Mesenchymal stem cell (in vitro differentiated cells and primary cell): ENCODE results near the gene PDS5B.

Experiments
- DNase-seq: peaks from one replicate; pipeline ENCODE4 v3.0.0-alpha.2; 2013
- H2AFZ ChIP-seq: one replicate; pipeline ENCODE4 v1.6.1; 2013; ENCODE audit warnings: low read depth, mild to moderate bottlenecking, control low read depth, inconsistent platforms, low read length, moderate library complexity
- H2AK5ac ChIP-seq: 2 replicates; pipeline ENCODE4 v1.6.1; 2013; ENCODE audit warnings: low read length, moderate library complexity, mild to moderate bottlenecking, inconsistent platforms; ENCODE audit not compliant: severe bottlenecking
- H2BK120ac ChIP-seq: one replicate; pipeline ENCODE4 v1.6.1; 2013; ENCODE audit warnings: low read depth, mild to moderate bottlenecking, inconsistent platforms, low read length, moderate library complexity
- H2BK12ac ChIP-seq, 2 experiments: one replicate each; pipeline ENCODE4 v1.6.1; 2013; ENCODE audit warnings: inconsistent platforms in 2 of 2, low read length in 2 of 2, mild to moderate bottlenecking in 2 of 2, moderate library complexity in 2 of 2, control low read depth in 1 of 2
- H2BK15ac ChIP-seq: one replicate; pipeline ENCODE4 v1.6.1; 2013; ENCODE audit warnings: mild to moderate bottlenecking, low read depth, inconsistent platforms; ENCODE audit not compliant: poor library complexity, severe bottlenecking
- H2BK5ac ChIP-seq: 2 replicates; pipeline ENCODE4 v1.6.1; 2013; ENCODE audit warnings: low read depth, mild to moderate bottlenecking, low read length, control low read depth, inconsistent platforms; ENCODE audit not compliant: poor library complexity, severe bottlenecking
- H3K14ac ChIP-seq, 2 experiments: one replicate each; pipeline ENCODE4 v1.6.1; 2013; ENCODE audit warnings: inconsistent platforms in 2 of 2, low read length in 2 of 2, control low read depth in 1 of 2, mild to moderate bottlenecking in 1 of 2, moderate library complexity in 1 of 2
- H3K18ac ChIP-seq, 2 experiments: one replicate each; pipeline ENCODE4 v1.6.1; 2013; ENCODE audit warnings: inconsistent platforms in 2 of 2, low read length in 2 of 2, control low read depth in 1 of 2, low read depth in 1 of 2, mild to moderate bottlenecking in 1 of 2
- H3K23ac ChIP-seq, 2 experiments: one replicate each; pipeline ENCODE4 v1.6.1; 2013; ENCODE audit warnings: inconsistent platforms in 2 of 2, low read length in 2 of 2, mild to moderate bottlenecking in 2 of 2, moderate library complexity in 2 of 2, control low read depth in 1 of 2
- H3K27ac ChIP-seq: 2 replicates; pipeline ENCODE4 v1.5.1; 2013; ENCODE audit warnings: mild to moderate bottlenecking, moderate library complexity, low read length, control low read depth, inconsistent platforms; ENCODE audit not compliant: poor library complexity, severe bottlenecking
- H3K27me3 ChIP-seq, 2 experiments: 2 replicates each; pipeline versions ENCODE4 v1.6.1 to v1.7.0; 2013; ENCODE audit warnings: low read length in 2 of 2, mild to moderate bottlenecking in 2 of 2, moderate library complexity in 2 of 2, control low read depth in 1 of 2, inconsistent platforms in 1 of 2; ENCODE audit not compliant: control insufficient read depth in 1 of 2, insufficient read depth in 1 of 2
- H3K36me3 ChIP-seq, 2 experiments: 2 replicates each; pipeline versions ENCODE4 v1.6.1 to v1.7.0; 2013; ENCODE audit warnings: low read length in 2 of 2, control low read depth in 1 of 2, inconsistent platforms in 1 of 2, low read depth in 1 of 2, mild to moderate bottlenecking in 1 of 2; ENCODE audit not compliant: insufficient read depth in 2 of 2, control insufficient read depth in 1 of 2
- H3K4ac ChIP-seq, 2 experiments: one replicate each; pipeline ENCODE4 v1.6.1; 2013; ENCODE audit warnings: inconsistent platforms in 2 of 2, low read length in 2 of 2, mild to moderate bottlenecking in 2 of 2, moderate library complexity in 2 of 2, control low read depth in 1 of 2, low read depth in 1 of 2
- H3K4me1 ChIP-seq: 2 replicates; pipeline ENCODE4 v1.6.1; 2013; ENCODE audit warnings: low read depth, low read length, control low read depth; ENCODE audit not compliant: control insufficient read depth, insufficient read depth
- H3K4me2 ChIP-seq: 2 replicates; pipeline ENCODE4 v1.6.1; 2013; ENCODE audit warnings: low read length, mild to moderate bottlenecking, inconsistent platforms; ENCODE audit not compliant: poor library complexity, severe bottlenecking
- H3K4me3 ChIP-seq, 2 experiments: 2 replicates each; pipeline versions ENCODE4 v1.5.1 to v1.7.0; 2013; ENCODE audit warnings: low read length in 2 of 2, mild to moderate bottlenecking in 2 of 2, control low read depth in 1 of 2, low read depth in 1 of 2; ENCODE audit not compliant: insufficient read depth in 1 of 2
- H3K79me1 ChIP-seq: replicated peaks from 2 replicates; pipeline ENCODE4 v1.6.1; 2013; ENCODE audit warnings: mild to moderate bottlenecking, control low read depth, low read length, inconsistent platforms; ENCODE audit not compliant: poor library complexity, severe bottlenecking
- H3K9ac ChIP-seq: 2 replicates; pipeline ENCODE4 v1.7.0; 2013; ENCODE audit warnings: mild to moderate bottlenecking, low read length, moderate library complexity
- H3K9me3 ChIP-seq: 2 replicates; pipeline ENCODE4 v1.7.0; 2013; ENCODE audit warnings: mild to moderate bottlenecking, low read length; ENCODE audit not compliant: control insufficient read depth
- H4K8ac ChIP-seq: one replicate; pipeline ENCODE4 v1.6.1; 2013; ENCODE audit warnings: inconsistent platforms, mild to moderate bottlenecking, low read length, moderate library complexity
- H4K91ac ChIP-seq: one replicate; pipeline ENCODE4 v1.6.1; 2013; ENCODE audit warnings: mild to moderate bottlenecking, low read length, inconsistent platforms
- WGBS: methylation state at CpG from one replicate; pipeline ENCODE4 v1.1.7; 2013; ENCODE audit warnings: mixed read lengths; 5-methylcytosine and 5-hydroxymethylcytosine counted together

The PDS5B gene

DNA sequence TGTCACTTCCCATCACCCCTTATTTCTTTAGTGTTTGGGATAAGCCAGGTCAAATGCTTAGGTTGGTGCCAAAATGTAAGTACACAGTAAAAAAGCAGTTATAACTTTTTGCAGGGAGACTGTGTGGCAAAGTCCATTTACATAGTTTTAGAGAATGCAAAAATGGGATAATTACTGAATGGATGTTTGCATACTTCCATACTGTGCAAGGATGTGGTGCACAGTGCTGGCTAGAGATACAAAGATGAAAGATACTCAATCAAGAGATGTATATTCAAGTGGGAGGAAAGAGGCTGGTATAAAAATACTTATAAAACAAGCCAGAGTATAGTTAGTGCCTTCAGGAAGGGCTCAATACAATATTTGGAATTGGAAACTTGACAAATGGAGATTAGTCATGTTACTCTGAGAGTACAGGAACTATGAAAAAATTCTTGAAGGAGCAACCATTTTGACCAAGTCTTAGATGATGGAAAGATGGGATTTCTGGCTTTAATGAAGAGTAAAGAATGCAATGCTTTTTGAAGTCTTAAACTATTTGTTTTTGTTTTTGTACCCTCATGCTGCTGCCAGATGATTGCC is 8.0 kb downstream of the PDS5B start:
- H3K27me3 ChIP-seq = no peaks in the 10 kb centered on the region
- H3K14ac ChIP-seq = no peak overlapping the region
- no peak overlapping the region for H3K4me2 ChIP-seq
- H3K4ac ChIP-seq = no peak overlapping the region
- no peak overlapping the region for H4K8ac ChIP-seq
- no peak overlapping the region for H2BK15ac ChIP-seq
- no peak overlapping the region for H2BK120ac ChIP-seq
- no peak overlapping the region for H3K4me3 ChIP-seq
- peaks cover 6% of the 10 kb centered on the region for H3K9me3 ChIP-seq
- H3K4me1 ChIP-seq = no peaks in the 10 kb centered on the region
- H4K91ac ChIP-seq = no peak overlapping the region
- no peak overlapping the region for H3K27ac ChIP-seq
- no peak overlapping the region for H2BK12ac ChIP-seq
- no peaks in the 10 kb centered on the region for H3K79me1 ChIP-seq
- no peak overlapping the region for H3K23ac ChIP-seq
- no peak overlapping the region for H2AFZ ChIP-seq
- H2BK5ac ChIP-seq = no peak overlapping the region
- no peak overlapping the region for H3K9ac ChIP-seq
- no peak for DNase-seq
- no peak overlapping the region for H2AK5ac ChIP-seq
- H3K36me3 ChIP-seq = no peaks in the 10 kb centered on the region
- no peak overlapping the region for H3K18ac ChIP-seq

DNA sequence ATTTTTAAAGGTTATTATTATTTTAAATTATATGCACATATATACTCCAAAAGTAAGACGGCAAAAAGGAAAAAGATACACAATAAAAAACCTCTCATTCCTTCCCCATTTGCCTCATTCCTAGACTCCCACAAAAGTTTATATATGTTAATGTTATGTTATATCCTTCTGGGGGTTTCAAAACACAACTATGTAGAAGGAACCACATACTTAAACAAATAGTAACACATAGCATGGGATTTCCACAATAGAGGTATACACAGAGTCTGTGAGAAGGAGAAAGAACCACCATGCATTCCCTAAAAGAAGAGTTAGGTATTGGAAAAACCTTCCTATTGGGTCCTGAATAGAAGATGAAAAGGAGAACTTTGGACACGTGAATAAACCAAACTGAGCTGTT is 9.1 kb downstream of the PDS5B start:
- Histone ChIP-seq H3K4ac (no peak overlapping the region), H3K27me3 (no peaks in the 10 kb centered on the region), H3K36me3 (no peaks in the 10 kb centered on the region), H2BK15ac (no peak overlapping the region), H3K18ac (no peak overlapping the region), H4K91ac (no peak overlapping the region), H2BK120ac (no peak overlapping the region), H3K79me1 (no peaks in the 10 kb centered on the region), H2BK5ac (no peak overlapping the region), H3K23ac (no peak overlapping the region), H3K4me2 (no peak overlapping the region), H4K8ac (no peak overlapping the region), H3K4me1 (no peaks in the 10 kb centered on the region), H2BK12ac (no peak overlapping the region), H3K14ac (no peak overlapping the region), H2AFZ (no peak overlapping the region), H3K27ac (no peak overlapping the region), H2AK5ac (no peak overlapping the region), H3K9ac (no peak overlapping the region), H3K4me3 (no peak overlapping the region), H3K9me3 (peaks cover 6% of the 10 kb centered on the region)
- peak; percentile 13 for DNase-seq
- 71% methylated on average over 1 of the region's 2 CpGs for WGBS

DNA sequence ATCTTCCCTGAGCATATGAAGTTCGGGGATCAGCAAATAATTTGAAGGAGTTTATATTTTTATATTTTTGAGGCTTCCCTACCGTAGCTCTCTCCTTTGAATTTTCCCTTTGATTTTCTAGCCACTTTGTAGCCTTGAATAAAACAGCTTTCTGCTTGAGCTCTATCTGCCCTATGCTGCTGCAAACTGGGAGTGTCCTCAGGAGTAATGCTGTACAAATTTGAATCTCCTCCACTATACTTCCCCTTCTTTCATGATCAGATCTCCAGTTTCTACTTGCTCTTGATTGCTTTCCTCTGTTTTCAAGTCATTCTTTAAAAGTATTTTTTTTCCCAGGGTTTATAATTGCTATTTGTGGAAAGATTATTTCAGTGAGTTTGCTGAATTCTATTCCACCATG is 14.6 kb downstream of the PDS5B start:
- Histone ChIP-seq H3K4ac (no peak overlapping the region), H3K36me3 (no peaks in the 10 kb centered on the region), H2AFZ (no peak overlapping the region), H3K23ac (no peak overlapping the region), H2BK12ac (no peak overlapping the region), H4K91ac (no peak overlapping the region), H3K79me1 (no peaks in the 10 kb centered on the region), H3K14ac (no peak overlapping the region), H3K9me3 (peaks cover 6% of the 10 kb centered on the region), H4K8ac (no peak overlapping the region), H2BK15ac (no peak overlapping the region), H3K18ac (no peak overlapping the region), H2AK5ac (no peak overlapping the region), H2BK120ac (no peak overlapping the region), H3K9ac (no peak overlapping the region), H3K4me2 (no peak overlapping the region), H3K4me1 (no peaks in the 10 kb centered on the region), H2BK5ac (no peak overlapping the region), H3K27ac (no peak overlapping the region), H3K27me3 (no peaks in the 10 kb centered on the region), H3K4me3 (no peak overlapping the region)
- no peak for DNase-seq
- 96% methylated on average over 1 of the region's 2 CpGs for WGBS

DNA sequence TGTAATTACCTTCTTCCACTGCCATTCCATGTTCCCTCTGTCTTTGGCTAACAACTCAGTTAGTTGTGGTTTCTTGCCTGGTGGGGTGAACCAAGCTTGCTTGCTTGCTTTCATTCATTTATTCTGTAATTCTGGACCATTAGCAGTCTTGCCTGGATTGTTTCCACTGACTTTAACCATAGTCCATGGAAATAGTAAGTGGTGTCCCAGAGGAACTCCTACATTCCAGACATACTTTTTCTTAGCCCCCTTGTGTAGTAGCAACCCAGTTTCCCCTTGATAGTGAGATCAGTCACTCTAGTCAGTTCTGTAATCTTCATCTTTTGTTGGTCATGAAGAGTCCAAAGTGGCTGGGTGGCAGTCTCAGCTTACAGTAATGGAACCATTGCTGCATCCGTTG is 23.2 kb downstream of the PDS5B start:
- no peak for DNase-seq
- Histone ChIP-seq H3K14ac (no peak overlapping the region), H3K27ac (no peak overlapping the region), H3K4me1 (no peaks in the 10 kb centered on the region), H3K23ac (no peak overlapping the region), H3K79me1 (peaks cover 4% of the 10 kb centered on the region), H3K18ac (no peak overlapping the region), H2BK15ac (no peak overlapping the region), H2BK120ac (no peak overlapping the region), H3K4me2 (no peak overlapping the region), H2AFZ (no peak overlapping the region), H2AK5ac (no peak overlapping the region), H3K27me3 (no peaks in the 10 kb centered on the region), H3K9ac (no peak overlapping the region), H4K8ac (no peak overlapping the region), H3K4me3 (no peak overlapping the region), H2BK5ac (no peak overlapping the region), H4K91ac (no peak overlapping the region), H3K9me3 (peaks cover 8% of the 10 kb centered on the region), H3K4ac (no peak overlapping the region), H3K36me3 (peaks cover 0 to 8% of the 10 kb centered on the region in 2 experiments), H2BK12ac (no peak overlapping the region)
- WGBS = 44% methylated on average over 1 of the region's 1 CpG
